Measurements from ENCODE around the gene PIK3R2. TPM values are rescaled to one million over a fixed set of nuclear protein-coding genes. Genes with fewer than 3 reads are reported as not detected.
A peak's percentile ranks its signal among the peaks of the same experiment; 100 is the strongest.

The PIK3R2 gene
- total RNA-seq, 1 experiment from 2014 or later, result 42.8 TPM

- Histone ChIP-seq H3K4me2 (ENCODE audit: insufficient read depth, insufficient read length, low read length) (no peak overlapping the region), H3K18ac (ENCODE audit: insufficient read length, low read depth, low read length) (no peak overlapping the region), H3K4ac (ENCODE audit: low read depth, low read length) (no peak overlapping the region), H2BK120ac (ENCODE audit: low read depth, low read length, poor library complexity, severe bottlenecking) (no peak overlapping the region), H3K56ac (ENCODE audit: insufficient read length, low read depth, low read length) (no peak overlapping the region), H4K91ac (ENCODE audit: insufficient read length, low read depth, low read length) (no peak overlapping the region), H2AK5ac (ENCODE audit: insufficient read length, low read length) (no peak overlapping the region), H4K20me1 (ENCODE audit: control insufficient read depth, insufficient read depth, insufficient read length) (peaks cover 4% of the 10 kb centered on the region), H3K23me2 (ENCODE audit: insufficient read length, low read depth, low read length, poor library complexity, severe bottlenecking) (peaks cover 15% of the 10 kb centered on the region), H2BK20ac (ENCODE audit: low read depth, low read length, poor library complexity, severe bottlenecking) (no peak overlapping the region), H3K27me3 (ENCODE audit: insufficient read depth, low read length) (no peaks in the 10 kb centered on the region), H2AFZ (ENCODE audit: low read length) (no peak overlapping the region), H3K79me1 (ENCODE audit: insufficient read depth, low read depth, low read length, poor library complexity, severe bottlenecking) (no peaks in the 10 kb centered on the region), H3K4me1 (ENCODE audit: insufficient read depth, low read length) (no peaks in the 10 kb centered on the region), H3K79me2 (ENCODE audit: insufficient read depth, low read length) (no peaks in the 10 kb centered on the region; the same call in 1 of the 2 replicates), H3K27ac (ENCODE audit: insufficient read length, low read depth, low read length) (no peak overlapping the region), H2BK15ac (ENCODE audit: low read depth, low read length) (no peak overlapping the region), H2BK5ac (ENCODE audit: insufficient read length, low read length) (no peak overlapping the region), H3T11ph (ENCODE audit: low read length) (no peak overlapping the region), H2BK12ac (ENCODE audit: insufficient read length, low read depth, low read length) (no peak overlapping the region), H3K9me3 (ENCODE audit: control insufficient read depth, low read depth, low read length) (no peaks in the 10 kb centered on the region), H3K9ac (ENCODE audit: extremely low read depth, insufficient read length, low read length) (no peak overlapping the region), H3K14ac (ENCODE audit: insufficient read depth, low read length) (no peak overlapping the region), H4K5ac (ENCODE audit: insufficient read length, low read depth, low read length) (no peak overlapping the region), H3K23ac (ENCODE audit: insufficient read length, low read depth, low read length) (no peak overlapping the region), H4K8ac (replicated peaks; ENCODE audit: insufficient read length, low read depth, low read length) (no peak overlapping the region)
- Mint-ChIP-seq H3K27me3 (ENCODE audit: low read depth) (peaks cover 3% of the 10 kb centered on the region; the same call in 1 of the 2 replicates), H3K27ac (peak overlapping the region in 1 of 3 experiments; percentile 19; a peak in 2 of 7 replicates), H3K4me1 (peaks cover 4 to 23% of the 10 kb centered on the region in 2 experiments), H3K9me3 (peaks cover 0 to 2% of the 10 kb centered on the region in 2 experiments; a peak in 1 of 5 replicates), H3K4me3 (peak overlapping the region; percentile 34 to 97; a peak in 4 of 5 replicates), H3K36me3 (ENCODE audit: insufficient read depth in 1 of 3, low read depth in 3 of 3) (peaks cover 22 to 37% (median 30%) of the 10 kb centered on the region in 3 experiments; a peak in 6 of 7 replicates)
- WGBS (ENCODE audit: extremely low coverage, insufficient read length, low lambda C conversion rate), result no CpG with 5 or more reads among the region's 24 CpGs
- DNase-seq, result no peak
- no peak for TF ChIP-seq CTCF (conservative IDR thresholded peaks at IDR 0.05)
Measured at GRCh38 chr19:18202397-18202777, 49.4 kb downstream of the PIK3R2 start.

All from H9 (cell line).